ENCODE results near the gene TRIML1. TPM values are rescaled to one million over a fixed set of nuclear protein-coding genes. Genes with fewer than 3 reads are reported as not detected.

TRIML1 gene
- total and polyA plus RNA-seq, 2 of the 13 experiments (the other 11 are each of a cell fraction or from before 2014, with no cell fraction given), result not detected

- ATAC-seq (no peak), DNase-seq (ENCODE audit: low spot score) (no peak), FAIRE-seq (no peak)
- Histone ChIP-seq H3K36me3 (replicated peaks in 1 of 2; ENCODE audit: control insufficient read depth in 1 of 2, insufficient read depth in 2 of 2, low read length in 2 of 2) (no peaks in the 10 kb centered on the region), H3K27ac (ENCODE audit: extremely low read length, insufficient read depth, low read length) (no peak overlapping the region), H3K9me3 (ENCODE audit: low read length) (no peaks in the 10 kb centered on the region), H3K4me1 (ENCODE audit: insufficient read depth, low read length) (no peaks in the 10 kb centered on the region), H3K9ac (ENCODE audit: insufficient read depth, low read depth, low read length) (no peak overlapping the region), H2AFZ (ENCODE audit: low read length) (no peak overlapping the region), H3K4me2 (ENCODE audit: low read depth, low read length) (no peak overlapping the region), H3K27me3 (ENCODE audit: control insufficient read depth in 1 of 2, insufficient read depth in 2 of 2, low read length in 2 of 2) (peaks cover 0 to 3% of the 10 kb centered on the region in 2 experiments; a peak in 1 of 5 replicates), H3K4me3 (replicated peaks in 1 of 3; ENCODE audit: insufficient read depth in 1 of 3, low read depth in 2 of 3, low read length in 3 of 3) (no peak overlapping the region), H4K20me1 (ENCODE audit: insufficient read depth, low read length) (no peaks in the 10 kb centered on the region), H3K79me2 (ENCODE audit: insufficient read depth, low read length) (no peaks in the 10 kb centered on the region)
- 38% methylated on average over 6 of the region's 6 CpGs for WGBS (ENCODE audit: low lambda C conversion rate)
- BruUV-seq (replicated peaks), result no TSS peak
- CTCF ChIA-PET (ENCODE audit: low intra/inter-chr PET ratio, low total read pairs), result no interaction called here
- POLR2A ChIA-PET, result no interaction called here
- intact Hi-C loops (cut with micrococcal nuclease; ENCODE audit: unreplicated experiment), result no loop called here
- in situ Hi-C loops (cut with HindIII; ENCODE audit: extremely low pct_ligation_motif_present, low pct_unique_long_range_greater_than_20kb), result no loop called here
- TF ChIP-seq SAP130 (CRISPR knock-in tag; IDR thresholded peaks at IDR 0.05; ENCODE audit: low read depth) (no peak), RAD51 (IDR thresholded peaks at IDR 0.05; ENCODE audit: borderline replicate concordance) (no peak), FOXC1 (CRISPR knock-in tag; IDR thresholded peaks at IDR 0.05; ENCODE audit: borderline replicate concordance) (no peak), RNF219 (CRISPR knock-in tag; IDR thresholded peaks at IDR 0.05) (no peak), ZFAT (CRISPR knock-in tag; conservative IDR thresholded peaks at IDR 0.05) (no peak), ZNF724P (CRISPR knock-in tag; IDR thresholded peaks at IDR 0.05; ENCODE audit: borderline replicate concordance) (no peak), TMF1 (CRISPR knock-in tag; IDR thresholded peaks at IDR 0.05; ENCODE audit: low read depth) (no peak), JDP2 (CRISPR knock-in tag; IDR thresholded peaks at IDR 0.05; ENCODE audit: borderline replicate concordance) (no peak), ZNF326 (CRISPR knock-in tag; IDR thresholded peaks at IDR 0.05; ENCODE audit: borderline replicate concordance) (no peak), ZNF660 (CRISPR knock-in tag; IDR thresholded peaks at IDR 0.05; ENCODE audit: borderline replicate concordance, low read depth) (no peak), PATZ1 (CRISPR knock-in tag; IDR thresholded peaks at IDR 0.05) (no peak), TBX2 (CRISPR knock-in tag; IDR thresholded peaks at IDR 0.05; ENCODE audit: borderline replicate concordance) (no peak), MAF1 (CRISPR knock-in tag; IDR thresholded peaks at IDR 0.05; ENCODE audit: borderline replicate concordance) (no peak), ATF4 (CRISPR knock-in tag; IDR thresholded peaks at IDR 0.05) (no peak), ZNF282 (IDR thresholded peaks at IDR 0.05; ENCODE audit: partially characterized antibody) (no peak), ZNF75D (CRISPR knock-in tag; IDR thresholded peaks at IDR 0.05; ENCODE audit: borderline replicate concordance) (no peak), DMTF1 (CRISPR knock-in tag; IDR thresholded peaks at IDR 0.05) (no peak)
Measured at GRCh38 chr4:188162698-188163097, 23.5 kb downstream of the TRIML1 start.

Data from HepG2 (cell line).